CD14-positive monocyte (primary cell): ENCODE results near the gene NAGPA. TPM values are rescaled to one million over a fixed set of nuclear protein-coding genes. Genes with fewer than 3 reads are reported as not detected.

Experiments
- DNase-seq, 3 donors: peaks; one replicate each; pipeline ENCODE4 v3.0.0-alpha.2; 2011 to 2022
- H2AFZ ChIP-seq: 2 replicates; pipeline ENCODE4 v1.6.0; 2012; ENCODE audit warnings: mild to moderate bottlenecking, low read depth, low read length, inconsistent platforms; ENCODE audit not compliant: insufficient read depth, poor library complexity, severe bottlenecking
- H3K27ac ChIP-seq, 2 donors: 1 replicate in 1 of 2; 2 replicates in 1 of 2; pipeline ENCODE4 v1.5.1; 2012 to 2013; ENCODE audit warnings: low read length in 2 of 2, control low read depth in 1 of 2, inconsistent platforms in 1 of 2, low read depth in 1 of 2, mild to moderate bottlenecking in 1 of 2
- H3K27me3 ChIP-seq, 2 donors: one replicate each; pipeline versions ENCODE4 v1.6.0 to v1.6.1; 2011 to 2013; ENCODE audit warnings: low read length in 2 of 2; ENCODE audit not compliant: control insufficient read depth in 2 of 2, insufficient read depth in 2 of 2
- H3K36me3 ChIP-seq, 2 donors: replicated peaks in 1 of 2; 1 replicate in 1 of 2; 2 replicates in 1 of 2; pipeline versions ENCODE4 v1.5.1 to v1.6.1; 2012 to 2013; ENCODE audit warnings: low read length in 2 of 2, control low read depth in 1 of 2, inconsistent platforms in 1 of 2, mild to moderate bottlenecking in 1 of 2; ENCODE audit not compliant: insufficient read depth in 2 of 2, control insufficient read depth in 1 of 2
- H3K4me1 ChIP-seq, 2 donors: 1 replicate in 1 of 2; 2 replicates in 1 of 2; pipeline versions ENCODE4 v1.5.1 to v1.6.1; 2012 to 2013; ENCODE audit warnings: low read length in 2 of 2, control low read depth in 1 of 2, inconsistent platforms in 1 of 2, mild to moderate bottlenecking in 1 of 2, moderate library complexity in 1 of 2; ENCODE audit not compliant: insufficient read depth in 2 of 2, control insufficient read depth in 1 of 2
- H3K4me2 ChIP-seq: replicated peaks from 2 replicates; pipeline ENCODE3; 2012; ENCODE audit warnings: low read length, moderate library complexity, mild to moderate bottlenecking; ENCODE audit not compliant: poor library complexity, severe bottlenecking; ENCODE audit errors: extremely low read depth
- H3K4me3 ChIP-seq, 3 experiments: fragments of 200-600 bp in 1 of 3; sonication (generic) in 1 of 3; replicated peaks in 1 of 3; 1 replicate in 2 of 3; 2 replicates in 1 of 3; pipeline ENCODE4 v1.5.1; 2011 to 2013; ENCODE audit warnings: low read length in 3 of 3, mild to moderate bottlenecking in 3 of 3, control low read depth in 2 of 3, low read depth in 2 of 3, inconsistent platforms in 1 of 3, moderate library complexity in 1 of 3
- H3K79me2 ChIP-seq: 2 replicates; pipeline ENCODE4 v1.6.0; 2012; ENCODE audit warnings: mild to moderate bottlenecking, control low read depth, inconsistent platforms, low read length, moderate library complexity; ENCODE audit not compliant: insufficient read depth
- H3K9ac ChIP-seq: 2 replicates; pipeline ENCODE4 v1.6.0; 2017; ENCODE audit warnings: low read length, mild to moderate bottlenecking; ENCODE audit not compliant: insufficient read depth, poor library complexity, severe bottlenecking
- H3K9me3 ChIP-seq, 2 donors: replicated peaks in 1 of 2; 1 replicate in 1 of 2; 2 replicates in 1 of 2; pipeline versions ENCODE4 v1.5.1 to v1.6.1; 2012 to 2013; ENCODE audit warnings: low read length in 2 of 2, control low read depth in 1 of 2; ENCODE audit not compliant: control insufficient read depth in 1 of 2, insufficient read depth in 1 of 2
- H4K20me1 ChIP-seq: 2 replicates; pipeline ENCODE4 v1.6.0; 2012; ENCODE audit warnings: mild to moderate bottlenecking, low read length, control low read depth, moderate library complexity; ENCODE audit not compliant: insufficient read depth
- H3K27ac Mint-ChIP-seq, 7 donors: one replicate each; pipeline ENCODE4 v1.8.0; 2020; ENCODE audit warnings: mild to moderate bottlenecking in 7 of 7, mixed read lengths in 7 of 7, moderate library complexity in 6 of 7, inconsistent platforms in 2 of 7
- H3K27me3 Mint-ChIP-seq, 3 donors: one replicate each; pipeline ENCODE4 v1.8.0; 2021 to 2022; ENCODE audit warnings: low read depth in 3 of 3, mild to moderate bottlenecking in 3 of 3, mixed read lengths in 3 of 3, moderate library complexity in 3 of 3, inconsistent platforms in 1 of 3
- H3K36me3 Mint-ChIP-seq, 2 donors: one replicate each; pipeline ENCODE4 v1.8.0; 2020; ENCODE audit warnings: mixed read lengths in 2 of 2, inconsistent platforms in 1 of 2, mild to moderate bottlenecking in 1 of 2
- H3K4me1 Mint-ChIP-seq: one replicate; pipeline ENCODE4 v1.8.0; 2020; ENCODE audit warnings: mild to moderate bottlenecking, mixed read lengths
- H3K4me3 Mint-ChIP-seq, 2 donors: one replicate each; pipeline ENCODE4 v1.8.0; 2020; ENCODE audit warnings: mild to moderate bottlenecking in 2 of 2, mixed read lengths in 2 of 2, moderate library complexity in 1 of 2
- H3K9me3 Mint-ChIP-seq, 7 donors: one replicate each; pipeline ENCODE4 v1.8.0; 2020 to 2022; ENCODE audit warnings: mixed read lengths in 7 of 7, mild to moderate bottlenecking in 6 of 7, moderate library complexity in 6 of 7, inconsistent platforms in 2 of 7
- WGBS: methylation state at CpG from one replicate; pipeline ENCODE4 v1.1.5; 2013; ENCODE audit warnings: missing lambda C conversion rate; ENCODE audit not compliant: insufficient coverage; 5-methylcytosine and 5-hydroxymethylcytosine counted together
- intact Hi-C, 2 donors: fragments of 100-400 bp; cut with micrococcal nuclease; formaldehyde crosslinking; loops; one replicate each; pipeline versions ENCODE4 v1.15.0 to v1.15.1; 2023
- polyA plus RNA-seq, 3 donors: library from polyadenylated mRNA; depleted of rRNA in 1 of 3; unstranded in 2 of 3; stranded (reverse) in 1 of 3; fragments of 300-500 nt in 2 of 3; fragments of >200 nt in 1 of 3; fragmentation: Illumina TruSeq in 2 of 3; gene quantifications; 1 replicate in 2 of 3; 2 replicates in 1 of 3; pipeline ENCODE4 v1.2.3, GENCODE V29; 2012 to 2021
- TF ChIP-seq, protein P1 (sequence below): fragments of 200-600 bp; IDR thresholded peaks from one replicate; pipeline ENCODE4 v1.8.0; 2022; ENCODE audit warnings: antibody characterized with exemption, mild to moderate bottlenecking

NAGPA gene
- polyA plus RNA-seq, 3 donors, result 44.1 to 51.5 (median 44.9) TPM

DNA sequence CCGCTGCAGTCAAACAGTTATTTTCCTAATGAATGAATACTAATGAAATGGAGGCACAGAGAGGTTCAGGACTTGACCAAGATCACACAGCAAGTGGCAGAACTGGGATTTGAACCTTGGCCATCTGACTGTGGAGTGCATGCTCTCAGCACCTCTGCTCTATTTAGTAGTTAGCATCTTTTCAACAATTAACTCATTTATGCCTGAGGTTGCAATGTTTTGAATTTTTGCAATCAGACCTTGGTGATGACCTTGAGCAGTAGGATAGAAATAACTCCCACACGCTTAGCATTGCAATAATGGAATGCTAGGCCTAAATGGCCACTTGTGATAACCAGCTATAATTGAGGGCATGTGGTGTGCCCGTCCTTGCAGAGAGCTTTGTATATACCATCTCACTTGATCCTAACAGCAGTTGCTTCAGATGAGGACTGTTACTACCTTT is 31.0 kb downstream of the NAGPA start:
- H3K27ac ChIP-seq, result no peak overlapping the region
- H3K27me3 ChIP-seq, result no peaks in the 10 kb centered on the region
- no peak for DNase-seq
- no peak overlapping the region for H3K9ac ChIP-seq
- Mint-ChIP-seq H3K27ac (no peak overlapping the region), H3K36me3 (no peaks in the 10 kb centered on the region), H3K27me3 (peaks cover 0 to 11% (median 4%) of the 10 kb centered on the region in 3 donors), H3K9me3 (no peaks in the 10 kb centered on the region), H3K4me1 (peaks cover 3% of the 10 kb centered on the region), H3K4me3 (no peak overlapping the region)
- no peaks in the 10 kb centered on the region for H3K4me1 ChIP-seq
- no peaks in the 10 kb centered on the region for H3K36me3 ChIP-seq
- H3K9me3 ChIP-seq, result no peaks in the 10 kb centered on the region
- intact Hi-C loops, result no loop called here
- H4K20me1 ChIP-seq, result no peaks in the 10 kb centered on the region
- no peaks in the 10 kb centered on the region for H3K79me2 ChIP-seq
- TF ChIP-seq, protein P1, sequence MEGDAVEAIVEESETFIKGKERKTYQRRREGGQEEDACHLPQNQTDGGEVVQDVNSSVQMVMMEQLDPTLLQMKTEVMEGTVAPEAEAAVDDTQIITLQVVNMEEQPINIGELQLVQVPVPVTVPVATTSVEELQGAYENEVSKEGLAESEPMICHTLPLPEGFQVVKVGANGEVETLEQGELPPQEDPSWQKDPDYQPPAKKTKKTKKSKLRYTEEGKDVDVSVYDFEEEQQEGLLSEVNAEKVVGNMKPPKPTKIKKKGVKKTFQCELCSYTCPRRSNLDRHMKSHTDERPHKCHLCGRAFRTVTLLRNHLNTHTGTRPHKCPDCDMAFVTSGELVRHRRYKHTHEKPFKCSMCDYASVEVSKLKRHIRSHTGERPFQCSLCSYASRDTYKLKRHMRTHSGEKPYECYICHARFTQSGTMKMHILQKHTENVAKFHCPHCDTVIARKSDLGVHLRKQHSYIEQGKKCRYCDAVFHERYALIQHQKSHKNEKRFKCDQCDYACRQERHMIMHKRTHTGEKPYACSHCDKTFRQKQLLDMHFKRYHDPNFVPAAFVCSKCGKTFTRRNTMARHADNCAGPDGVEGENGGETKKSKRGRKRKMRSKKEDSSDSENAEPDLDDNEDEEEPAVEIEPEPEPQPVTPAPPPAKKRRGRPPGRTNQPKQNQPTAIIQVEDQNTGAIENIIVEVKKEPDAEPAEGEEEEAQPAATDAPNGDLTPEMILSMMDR, result no peak
- WGBS, result 95% methylated on average over 2 of the region's 3 CpGs
- H3K4me2 ChIP-seq, result no peak overlapping the region
- no peak overlapping the region for H3K4me3 ChIP-seq
- no peak overlapping the region for H2AFZ ChIP-seq

DNA sequence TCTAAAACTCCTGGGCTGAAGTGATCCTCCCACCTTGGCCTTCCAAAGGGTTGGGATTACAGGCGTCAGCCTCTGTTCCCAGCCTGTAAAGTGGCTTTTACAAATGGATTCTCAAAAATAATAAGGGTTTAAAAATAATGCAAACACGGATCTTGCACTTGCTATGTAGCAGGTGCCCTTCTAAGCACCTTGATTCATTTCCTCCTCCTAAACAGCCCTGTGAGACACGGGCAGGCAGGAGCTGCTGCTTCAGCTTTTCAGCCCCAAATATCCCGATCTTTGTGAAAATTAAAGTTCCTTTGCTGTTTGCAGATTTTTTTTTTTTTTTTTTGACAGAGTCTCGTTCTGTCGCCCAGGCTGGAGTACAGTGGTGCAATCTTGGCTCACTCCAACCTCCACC is 31.7 kb downstream of the NAGPA start:
- TF ChIP-seq, protein P1, result no peak
- intact Hi-C loops, result no loop called here

More for the DNA sequence above, 31.7 kb downstream of the NAGPA start:
- no peaks in the 10 kb centered on the region for H3K79me2 ChIP-seq
- H3K4me1 ChIP-seq, result no peaks in the 10 kb centered on the region
- H3K27ac Mint-ChIP-seq, result no peak overlapping the region
- 72% methylated on average over 2 of the region's 6 CpGs for WGBS
- H3K27me3 ChIP-seq, result no peaks in the 10 kb centered on the region
- H4K20me1 ChIP-seq, result no peaks in the 10 kb centered on the region
- no peak overlapping the region for H3K4me2 ChIP-seq
- no peak overlapping the region for H3K4me3 ChIP-seq
- H3K4me1 Mint-ChIP-seq, result peaks cover 3% of the 10 kb centered on the region
- H3K4me3 Mint-ChIP-seq, result no peak overlapping the region
- H2AFZ ChIP-seq, result no peak overlapping the region
- no peaks in the 10 kb centered on the region for H3K9me3 Mint-ChIP-seq
- peaks cover 0 to 13% (median 6%) of the 10 kb centered on the region in 3 donors for H3K27me3 Mint-ChIP-seq
- no peak overlapping the region for H3K9ac ChIP-seq
- no peak for DNase-seq
- no peak overlapping the region for H3K27ac ChIP-seq
- no peaks in the 10 kb centered on the region for H3K36me3 Mint-ChIP-seq
- H3K9me3 ChIP-seq, result no peaks in the 10 kb centered on the region
- H3K36me3 ChIP-seq, result no peaks in the 10 kb centered on the region
